Endometrium (tissue), 2 donors: ENCODE measurements around the gene KRTAP20-3.

Source experiments
- FAIRE-seq: peaks from 2 replicates; lab custom pipeline; 2012; peaks lifted over from hg19 to GRCh38; lab: Jason Lieb, UNC
- donor health status: control.
- donor health status: control.

The KRTAP20-3 gene

DNA sequence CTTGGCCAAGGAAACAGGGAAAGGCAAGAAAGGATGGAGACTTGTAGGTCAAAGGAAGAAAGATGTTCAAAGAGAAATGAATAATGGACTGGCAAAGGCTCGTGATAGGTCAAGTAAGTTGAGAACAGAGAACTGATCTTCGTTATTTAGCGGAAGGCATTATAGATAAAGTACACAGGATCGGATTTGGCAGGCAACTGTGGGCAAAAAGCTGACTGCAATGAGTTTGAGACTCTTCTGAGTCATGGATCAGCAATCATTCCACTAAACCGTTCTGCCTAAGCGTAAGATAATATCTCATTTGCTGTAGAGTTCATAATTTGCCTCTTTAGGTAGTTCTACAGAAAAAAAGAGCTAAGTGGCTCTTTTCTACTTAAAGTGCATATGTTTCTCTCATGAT lies 41.8 kb downstream of the KRTAP20-3 start:
- no peak for FAIRE-seq

DNA sequence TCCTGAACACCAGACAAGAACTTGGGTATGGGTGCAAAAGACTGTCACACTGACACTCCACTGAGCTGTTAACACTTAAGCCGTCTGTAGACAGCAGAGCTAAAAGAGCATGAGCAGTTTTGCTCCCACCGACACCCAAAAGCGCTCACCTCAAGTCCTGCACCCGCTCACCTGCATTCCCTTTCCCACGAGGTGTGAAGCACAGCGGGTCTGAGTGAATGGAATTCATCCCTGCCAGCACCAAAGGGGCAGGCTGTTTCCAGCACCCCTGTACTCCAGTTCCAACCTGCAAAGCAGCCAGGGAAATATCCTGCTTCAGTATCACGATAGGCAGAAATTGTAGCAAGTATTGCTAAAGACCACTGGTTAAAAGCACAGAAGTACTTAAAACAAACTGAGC lies 47.2 kb downstream of the KRTAP20-3 start:
- FAIRE-seq, result no peak
